Panc1 (cell line): ENCODE results near the gene FCRL5. TPM values are rescaled to one million over a fixed set of nuclear protein-coding genes. Genes with fewer than 3 reads are reported as not detected.
"Not testable (repeated sequence)": the region's sequence is repeated elsewhere in the genome, so short reads cannot be mapped to it uniquely, and the experiment has no call there.

Experiments used
- ATAC-seq: fragments of 200-7000 bp; cut with Tn5 transposase; 2 replicates; pipeline ENCODE4 v1.9.1; 2020; ENCODE audit warnings: mild to moderate bottlenecking, moderate library complexity
- BruUV-seq: library from RNA; stranded (reverse); fragments of 400-500 nt; replicated peaks from 2 replicates; lab custom pipeline; 2021; lab: Mats Ljungman, UMichigan
- CTCF ChIA-PET: fragments of 300-600 bp; sonication (Branson Sonifier 250); formaldehyde crosslinking; loops from one replicate; lab custom pipeline; 2022; ENCODE audit warnings: antibody characterized with exemption; lab: Charles Lee
- POLR2A ChIA-PET: fragments of 300-600 bp; sonication (Branson Sonifier 250); formaldehyde crosslinking; loops from one replicate; lab custom pipeline; 2022; ENCODE audit warnings: antibody characterized with exemption; lab: Charles Lee
- DNase-seq: peaks from one replicate; pipeline ENCODE4 v3.0.0-alpha.2; 2010; ENCODE audit warnings: low read depth, low spot score
- H3K27ac ChIP-seq: 2 replicates; pipeline ENCODE4 v1.5.1; 2011; ENCODE audit warnings: mild to moderate bottlenecking, low read length, inconsistent platforms
- H3K27me3 ChIP-seq: fragments of 200-500 bp; sonication (Bioruptor generic); 2 replicates; pipeline ENCODE4 v1.6.0; 2014; ENCODE audit warnings: low read length, inconsistent platforms; ENCODE audit not compliant: control insufficient read depth, insufficient read depth
- H3K36me3 ChIP-seq: fragments of 200-500 bp; sonication (Bioruptor generic); 2 replicates; pipeline ENCODE4 v1.5.1; 2014; ENCODE audit warnings: inconsistent platforms, mild to moderate bottlenecking, low read length, moderate library complexity; ENCODE audit not compliant: control insufficient read depth, insufficient read depth
- H3K4me1 ChIP-seq: 2 replicates; pipeline ENCODE4 v1.5.1; 2011; ENCODE audit warnings: inconsistent platforms, mild to moderate bottlenecking, low read length, moderate library complexity; ENCODE audit not compliant: control insufficient read depth, insufficient read depth
- H3K4me3 ChIP-seq, 2 experiments: 2 replicates each; pipeline ENCODE4 v1.5.1; 2011 to 2012; ENCODE audit warnings: low read depth in 2 of 2, low read length in 2 of 2, mild to moderate bottlenecking in 2 of 2, inconsistent platforms in 1 of 2, moderate library complexity in 1 of 2
- H3K9me3 ChIP-seq: fragments of 200-500 bp; sonication (Bioruptor generic); 2 replicates; pipeline ENCODE4 v1.5.1; 2014; ENCODE audit warnings: low read depth, mild to moderate bottlenecking, inconsistent platforms, low read length, moderate library complexity; ENCODE audit not compliant: control insufficient read depth, insufficient read depth
- POLR2AphosphoS5 ChIP-seq: IDR thresholded peaks from 2 replicates; pipeline ENCODE4 v1.6.1; 2012; ENCODE audit warnings: mild to moderate bottlenecking, low read depth, low read length, moderate library complexity
- SIN3A ChIP-seq: IDR thresholded peaks from 2 replicates; pipeline ENCODE4 v1.6.1; 2012; ENCODE audit warnings: low read depth, mild to moderate bottlenecking, low read length, moderate library complexity, borderline replicate concordance; ENCODE audit not compliant: insufficient read depth
- TCF7L2 ChIP-seq: IDR thresholded peaks from 2 replicates; pipeline ENCODE4 v1.6.1; 2011; ENCODE audit warnings: mild to moderate bottlenecking, low read depth, low read length, inconsistent platforms
- in situ Hi-C: cut with HindIII; loops from 2 replicates; pipeline ENCODE4 v1.10.0; 2016; ENCODE audit warnings: low sequenced_read_pairs, low pct_unique_long_range_greater_than_20kb
- intact Hi-C: fragments of 100-400 bp; cut with micrococcal nuclease; formaldehyde crosslinking; loops from one replicate; pipeline ENCODE4 v1.10.0; 2022; ENCODE audit not compliant: unreplicated experiment
- total RNA-seq: library from RNA; stranded (reverse); gene quantifications from one replicate; pipeline ENCODE4 v1.2.1, GENCODE V29; 2021; ENCODE audit not compliant: unreplicated experiment
- TF ChIP-seq, protein P1 (sequence below), 2 experiments: IDR thresholded peaks; 2 replicates each; pipeline ENCODE4 v1.6.1; 2011 to 2012; ENCODE audit warnings: low read depth in 2 of 2, control low read depth in 1 of 2, low read length in 1 of 2, mild to moderate bottlenecking in 1 of 2, moderate library complexity in 1 of 2; ENCODE audit not compliant: insufficient read depth in 1 of 2
- TF ChIP-seq, protein P2 (sequence below): fragments of 450-650 bp; IDR thresholded peaks from 2 replicates; pipeline ENCODE4 v1.5.1; 2017; ENCODE audit warnings: mild to moderate bottlenecking

The FCRL5 gene
- total RNA-seq, 1 experiment from 2014 or later, result not detected

DNA sequence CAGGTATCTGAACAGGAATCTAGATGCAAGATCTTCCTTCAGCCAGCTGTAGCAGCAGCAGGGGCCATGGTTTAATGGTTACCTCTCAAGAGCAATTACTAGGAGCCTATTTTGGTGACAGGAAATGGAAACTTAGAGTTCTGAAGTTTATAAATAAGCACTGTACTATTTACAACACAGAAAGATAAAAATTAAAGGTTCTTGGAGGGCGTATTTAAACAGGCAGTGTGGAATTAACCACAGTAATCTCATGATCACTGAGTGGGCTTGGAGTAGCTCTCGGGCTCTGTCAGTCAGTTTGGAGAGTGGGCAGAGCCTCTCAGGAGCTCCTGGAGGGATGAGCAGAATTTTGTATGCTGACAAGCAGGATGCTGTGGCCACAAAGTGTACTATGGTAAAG is 10.2 kb upstream of the FCRL5 start:
- intact Hi-C loops, result no loop called here
- H3K4me1 ChIP-seq, result no peaks in the 10 kb centered on the region
- H3K36me3 ChIP-seq, result no peaks in the 10 kb centered on the region
- no peak overlapping the region for H3K27ac ChIP-seq
- CTCF ChIA-PET, result no interaction called here
- H3K4me3 ChIP-seq, result no peak overlapping the region
- no peak for DNase-seq
- no peak for TF ChIP-seq TCF7L2
- no peak for TF ChIP-seq POLR2AphosphoS5
- TF ChIP-seq, protein P1, sequence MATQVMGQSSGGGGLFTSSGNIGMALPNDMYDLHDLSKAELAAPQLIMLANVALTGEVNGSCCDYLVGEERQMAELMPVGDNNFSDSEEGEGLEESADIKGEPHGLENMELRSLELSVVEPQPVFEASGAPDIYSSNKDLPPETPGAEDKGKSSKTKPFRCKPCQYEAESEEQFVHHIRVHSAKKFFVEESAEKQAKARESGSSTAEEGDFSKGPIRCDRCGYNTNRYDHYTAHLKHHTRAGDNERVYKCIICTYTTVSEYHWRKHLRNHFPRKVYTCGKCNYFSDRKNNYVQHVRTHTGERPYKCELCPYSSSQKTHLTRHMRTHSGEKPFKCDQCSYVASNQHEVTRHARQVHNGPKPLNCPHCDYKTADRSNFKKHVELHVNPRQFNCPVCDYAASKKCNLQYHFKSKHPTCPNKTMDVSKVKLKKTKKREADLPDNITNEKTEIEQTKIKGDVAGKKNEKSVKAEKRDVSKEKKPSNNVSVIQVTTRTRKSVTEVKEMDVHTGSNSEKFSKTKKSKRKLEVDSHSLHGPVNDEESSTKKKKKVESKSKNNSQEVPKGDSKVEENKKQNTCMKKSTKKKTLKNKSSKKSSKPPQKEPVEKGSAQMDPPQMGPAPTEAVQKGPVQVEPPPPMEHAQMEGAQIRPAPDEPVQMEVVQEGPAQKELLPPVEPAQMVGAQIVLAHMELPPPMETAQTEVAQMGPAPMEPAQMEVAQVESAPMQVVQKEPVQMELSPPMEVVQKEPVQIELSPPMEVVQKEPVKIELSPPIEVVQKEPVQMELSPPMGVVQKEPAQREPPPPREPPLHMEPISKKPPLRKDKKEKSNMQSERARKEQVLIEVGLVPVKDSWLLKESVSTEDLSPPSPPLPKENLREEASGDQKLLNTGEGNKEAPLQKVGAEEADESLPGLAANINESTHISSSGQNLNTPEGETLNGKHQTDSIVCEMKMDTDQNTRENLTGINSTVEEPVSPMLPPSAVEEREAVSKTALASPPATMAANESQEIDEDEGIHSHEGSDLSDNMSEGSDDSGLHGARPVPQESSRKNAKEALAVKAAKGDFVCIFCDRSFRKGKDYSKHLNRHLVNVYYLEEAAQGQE (IDR thresholded peaks at IDR 0.05; ENCODE audit: insufficient read depth in 1 of 2, low read depth in 2 of 2, low read length in 1 of 2), result no peak
- TF ChIP-seq, protein P2, sequence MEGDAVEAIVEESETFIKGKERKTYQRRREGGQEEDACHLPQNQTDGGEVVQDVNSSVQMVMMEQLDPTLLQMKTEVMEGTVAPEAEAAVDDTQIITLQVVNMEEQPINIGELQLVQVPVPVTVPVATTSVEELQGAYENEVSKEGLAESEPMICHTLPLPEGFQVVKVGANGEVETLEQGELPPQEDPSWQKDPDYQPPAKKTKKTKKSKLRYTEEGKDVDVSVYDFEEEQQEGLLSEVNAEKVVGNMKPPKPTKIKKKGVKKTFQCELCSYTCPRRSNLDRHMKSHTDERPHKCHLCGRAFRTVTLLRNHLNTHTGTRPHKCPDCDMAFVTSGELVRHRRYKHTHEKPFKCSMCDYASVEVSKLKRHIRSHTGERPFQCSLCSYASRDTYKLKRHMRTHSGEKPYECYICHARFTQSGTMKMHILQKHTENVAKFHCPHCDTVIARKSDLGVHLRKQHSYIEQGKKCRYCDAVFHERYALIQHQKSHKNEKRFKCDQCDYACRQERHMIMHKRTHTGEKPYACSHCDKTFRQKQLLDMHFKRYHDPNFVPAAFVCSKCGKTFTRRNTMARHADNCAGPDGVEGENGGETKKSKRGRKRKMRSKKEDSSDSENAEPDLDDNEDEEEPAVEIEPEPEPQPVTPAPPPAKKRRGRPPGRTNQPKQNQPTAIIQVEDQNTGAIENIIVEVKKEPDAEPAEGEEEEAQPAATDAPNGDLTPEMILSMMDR, result no peak
- TF ChIP-seq SIN3A, result no peak
- H3K9me3 ChIP-seq, result no peaks in the 10 kb centered on the region
- no peak for ATAC-seq
- BruUV-seq, result no TSS peak
- H3K27me3 ChIP-seq, result no peaks in the 10 kb centered on the region; the same call in none of the 2 replicates
- in situ Hi-C loops, result no loop called here
- POLR2A ChIA-PET, result no interaction called here

DNA sequence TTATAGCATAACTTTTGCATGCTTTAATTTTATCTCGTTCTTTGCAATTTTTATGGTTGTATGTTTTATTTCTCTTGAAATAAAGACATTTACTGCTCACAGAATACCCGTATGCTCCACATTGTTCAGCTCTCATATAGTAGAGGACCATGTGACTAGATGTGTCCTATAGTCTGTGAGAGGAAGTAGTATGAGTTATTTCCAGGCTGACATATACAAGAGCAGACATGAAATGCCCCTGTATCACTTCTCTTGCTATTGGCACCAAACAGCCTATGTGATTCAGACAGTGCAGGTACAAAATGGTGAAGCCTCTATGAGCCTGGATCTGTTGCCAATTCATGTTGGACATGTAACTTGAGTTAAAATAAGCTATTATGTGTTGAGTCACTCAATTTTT is 5.8 kb upstream of the FCRL5 start:
- no peak overlapping the region for H3K4me3 ChIP-seq
- H3K27me3 ChIP-seq, result no peaks in the 10 kb centered on the region; the same call in none of the 2 replicates
- DNase-seq (no peak), ATAC-seq (no peak)
- no peaks in the 10 kb centered on the region for H3K9me3 ChIP-seq
- no peaks in the 10 kb centered on the region for H3K4me1 ChIP-seq
- H3K27ac ChIP-seq, result no peak overlapping the region
- in situ Hi-C loops, result no loop called here
- CTCF ChIA-PET, result no interaction called here
- H3K36me3 ChIP-seq, result no peaks in the 10 kb centered on the region
- BruUV-seq, result no TSS peak
- TF ChIP-seq, protein P1 (IDR thresholded peaks at IDR 0.05; ENCODE audit: insufficient read depth in 1 of 2, low read depth in 2 of 2, low read length in 1 of 2), result no peak
- TF ChIP-seq POLR2AphosphoS5, result no peak
- TF ChIP-seq TCF7L2, result no peak
- intact Hi-C loops, result no loop called here
- POLR2A ChIA-PET, result no interaction called here

DNA sequence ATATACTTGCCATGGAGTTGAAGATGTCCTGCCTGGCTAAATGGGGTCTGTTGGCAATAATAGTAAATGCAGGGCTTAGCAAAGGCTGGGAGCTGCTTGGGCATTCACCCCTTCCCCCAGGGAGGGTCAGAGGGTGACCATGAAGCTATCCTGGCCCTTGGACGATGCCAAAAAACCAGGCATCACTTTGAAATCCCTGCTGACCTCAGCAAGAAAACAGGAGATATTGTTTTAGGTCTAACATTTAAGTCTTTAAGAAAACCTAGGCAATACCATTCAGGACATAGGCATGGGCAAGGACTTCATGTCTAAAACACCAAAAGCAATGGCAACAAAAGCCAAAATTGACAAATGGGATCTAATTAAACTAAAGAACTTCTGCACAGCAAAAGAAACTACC is 4.2 kb downstream of the FCRL5 start:
- intact Hi-C loops, in situ Hi-C loops, H3K4me3 ChIP-seq, ATAC-seq, CTCF ChIA-PET, H3K9me3 ChIP-seq, DNase-seq, H3K36me3 ChIP-seq, H3K4me1 ChIP-seq, POLR2A ChIA-PET, BruUV-seq, H3K27ac ChIP-seq, H3K27me3 ChIP-seq: not testable (repeated sequence)
